Immature natural killer cell (primary cell): ENCODE measurements around the gene TIMM44. TPM values are rescaled to one million over a fixed set of nuclear protein-coding genes. Genes with fewer than 3 reads are reported as not detected.

ENCODE experiments used
- DNase-seq, 3 donors: peaks; one replicate each; pipeline ENCODE4 v3.0.0; 2022; ENCODE audit warnings: mixed read lengths in 1 of 3
- H3K27ac Mint-ChIP-seq, 6 donors: one replicate each; pipeline ENCODE4 v1.8.0; 2020; ENCODE audit warnings: mixed read lengths in 6 of 6, mild to moderate bottlenecking in 5 of 6, inconsistent platforms in 4 of 6, moderate library complexity in 3 of 6
- H3K27me3 Mint-ChIP-seq, 3 donors: one replicate each; pipeline ENCODE4 v1.8.0; 2020 to 2021; ENCODE audit warnings: low read depth in 3 of 3, mild to moderate bottlenecking in 3 of 3, mixed read lengths in 3 of 3, moderate library complexity in 3 of 3, inconsistent platforms in 1 of 3
- H3K36me3 Mint-ChIP-seq, 3 donors: one replicate each; pipeline ENCODE4 v1.8.0; 2020; ENCODE audit warnings: mixed read lengths in 3 of 3, inconsistent platforms in 2 of 3, mild to moderate bottlenecking in 2 of 3
- H3K4me1 Mint-ChIP-seq, 2 donors: one replicate each; pipeline ENCODE4 v1.8.0; 2020; ENCODE audit warnings: inconsistent platforms in 2 of 2, mild to moderate bottlenecking in 2 of 2, mixed read lengths in 2 of 2, moderate library complexity in 1 of 2
- H3K4me3 Mint-ChIP-seq, 5 donors: one replicate each; pipeline ENCODE4 v1.8.0; 2020; ENCODE audit warnings: mild to moderate bottlenecking in 5 of 5, mixed read lengths in 5 of 5, inconsistent platforms in 3 of 5, moderate library complexity in 3 of 5
- H3K9me3 Mint-ChIP-seq, 6 donors: one replicate each; pipeline ENCODE4 v1.8.0; 2020; ENCODE audit warnings: mild to moderate bottlenecking in 6 of 6, mixed read lengths in 6 of 6, inconsistent platforms in 4 of 6, moderate library complexity in 3 of 6
- polyA plus RNA-seq, 3 donors: library from polyadenylated mRNA; unstranded; fragments of 300-500 nt; fragmentation: Illumina TruSeq; gene quantifications; one replicate each; pipeline ENCODE4 v1.2.3, GENCODE V29; 2021

TIMM44 gene
- polyA plus RNA-seq, 3 donors from 2014 or later: 12.7 to 22.1 (median 14.7) TPM

DNA sequence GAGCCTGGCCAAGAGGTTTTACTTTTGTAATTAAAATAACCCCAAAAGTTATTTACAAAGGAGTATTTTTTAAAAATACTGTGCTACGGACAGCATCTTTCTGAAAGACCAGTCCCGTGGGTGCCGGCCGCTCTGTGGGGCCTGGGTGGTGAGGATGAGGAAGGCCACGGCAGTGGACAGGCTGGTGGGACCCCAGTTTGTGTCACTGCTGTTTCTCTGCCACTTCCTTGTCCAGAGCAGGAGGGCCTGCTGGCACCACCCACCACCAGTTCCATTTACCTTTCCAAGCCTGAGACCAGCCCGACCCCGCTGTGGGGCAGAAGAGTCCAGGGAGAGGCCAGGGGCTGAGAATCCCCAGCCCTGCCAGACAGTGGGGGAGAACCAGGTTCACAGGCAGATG lies 38.2 kb upstream of the TIMM44 start:
- no peak for DNase-seq
- Mint-ChIP-seq H3K27ac (peak overlapping the region in 1 of 6 donors; percentile 10), H3K4me1 (peaks cover 0 to 7% of the 10 kb centered on the region in 2 donors), H3K27me3 (peaks cover 0 to 2% (median 0%) of the 10 kb centered on the region in 3 donors), H3K36me3 (peaks cover 0 to 24% (median 7%) of the 10 kb centered on the region in 3 donors), H3K9me3 (no peaks in the 10 kb centered on the region), H3K4me3 (no peak overlapping the region)

DNA sequence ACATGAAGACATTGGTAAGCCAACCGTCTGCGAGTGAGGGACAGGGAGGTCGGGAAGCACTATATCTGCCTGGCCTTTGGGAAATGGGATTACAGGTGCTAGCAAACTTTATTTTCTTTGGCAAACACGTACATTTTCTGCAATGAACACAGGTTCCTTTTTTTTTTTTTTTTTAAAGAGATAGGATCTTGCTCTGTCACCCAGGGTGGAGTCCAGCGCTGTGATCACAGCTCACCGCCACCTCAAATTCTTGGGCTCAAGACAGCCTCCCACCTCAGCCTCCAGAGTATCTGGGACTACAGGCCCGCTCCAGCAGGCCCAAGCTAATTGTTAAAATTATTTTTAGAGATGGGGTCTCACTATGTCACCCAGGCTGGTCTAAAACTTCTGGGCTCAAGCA lies 37.7 kb upstream of the TIMM44 start:
- no peak overlapping the region for H3K4me3 Mint-ChIP-seq
- no peak for DNase-seq
- peaks cover 0 to 19% (median 3%) of the 10 kb centered on the region in 3 donors for H3K36me3 Mint-ChIP-seq
- peaks cover 0 to 2% (median 0%) of the 10 kb centered on the region in 3 donors for H3K27me3 Mint-ChIP-seq
- H3K4me1 Mint-ChIP-seq: peaks cover 0 to 5% of the 10 kb centered on the region in 2 donors
- H3K9me3 Mint-ChIP-seq: no peaks in the 10 kb centered on the region
- no peak overlapping the region for H3K27ac Mint-ChIP-seq

DNA sequence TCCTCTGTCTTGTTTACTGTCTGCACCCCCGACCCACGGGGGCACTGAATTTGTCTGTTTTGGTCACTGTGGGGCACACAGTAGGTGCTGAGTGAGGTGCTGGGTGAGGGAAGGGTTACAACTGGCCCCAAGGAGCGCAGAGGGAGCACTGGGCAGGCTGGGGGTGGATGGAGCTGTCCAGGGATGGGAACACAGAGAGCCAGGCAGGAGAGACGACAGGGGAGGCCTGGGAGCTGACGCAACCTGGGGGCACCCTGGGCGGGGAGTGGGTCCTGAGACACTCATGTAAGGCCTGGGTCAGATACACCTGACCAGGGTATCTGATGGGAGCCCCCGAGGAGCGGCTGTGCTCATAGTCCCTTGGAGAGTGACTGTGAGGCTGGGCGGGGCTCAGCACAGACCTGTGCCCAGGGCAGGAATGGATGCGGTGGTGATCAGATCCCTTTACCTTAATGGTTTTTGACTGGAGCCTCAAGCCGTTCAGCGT lies 37.2 kb upstream of the TIMM44 start:
- H3K9me3 Mint-ChIP-seq: no peaks in the 10 kb centered on the region
- H3K27ac Mint-ChIP-seq: peak overlapping the region in 1 of 6 donors; percentile 12
- peaks cover 0 to 17% (median 0%) of the 10 kb centered on the region in 3 donors for H3K36me3 Mint-ChIP-seq
- H3K27me3 Mint-ChIP-seq: peaks cover 0 to 2% (median 0%) of the 10 kb centered on the region in 3 donors
- no peak for DNase-seq
- H3K4me1 Mint-ChIP-seq: peaks cover 0 to 5% of the 10 kb centered on the region in 2 donors
- no peak overlapping the region for H3K4me3 Mint-ChIP-seq

DNA sequence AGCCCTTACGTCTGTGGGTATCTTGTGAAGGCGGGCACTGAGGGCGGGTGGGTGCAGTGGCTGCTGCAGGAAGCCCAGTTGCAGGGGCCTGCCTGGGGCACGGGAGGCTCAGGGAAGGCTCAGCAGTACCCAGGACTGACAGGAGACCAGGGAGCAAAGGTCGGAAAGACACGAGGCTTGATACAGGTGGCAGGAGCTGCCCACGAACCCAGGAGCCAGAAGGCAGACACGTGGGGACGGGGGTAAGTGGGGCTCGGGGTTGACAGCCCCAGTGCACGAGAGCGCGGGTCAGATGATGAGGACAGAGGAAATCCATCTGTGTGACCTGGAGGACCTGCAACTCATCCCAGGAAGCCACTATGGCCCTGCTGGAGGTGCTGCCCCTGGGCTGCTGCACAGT lies 36.7 kb upstream of the TIMM44 start:
- Mint-ChIP-seq H3K9me3 (no peaks in the 10 kb centered on the region), H3K4me1 (peaks cover 0 to 5% of the 10 kb centered on the region in 2 donors), H3K27me3 (peaks cover 0 to 2% (median 0%) of the 10 kb centered on the region in 3 donors), H3K4me3 (no peak overlapping the region), H3K36me3 (peaks cover 0 to 17% (median 0%) of the 10 kb centered on the region in 3 donors), H3K27ac (no peak overlapping the region)
- DNase-seq: no peak

DNA sequence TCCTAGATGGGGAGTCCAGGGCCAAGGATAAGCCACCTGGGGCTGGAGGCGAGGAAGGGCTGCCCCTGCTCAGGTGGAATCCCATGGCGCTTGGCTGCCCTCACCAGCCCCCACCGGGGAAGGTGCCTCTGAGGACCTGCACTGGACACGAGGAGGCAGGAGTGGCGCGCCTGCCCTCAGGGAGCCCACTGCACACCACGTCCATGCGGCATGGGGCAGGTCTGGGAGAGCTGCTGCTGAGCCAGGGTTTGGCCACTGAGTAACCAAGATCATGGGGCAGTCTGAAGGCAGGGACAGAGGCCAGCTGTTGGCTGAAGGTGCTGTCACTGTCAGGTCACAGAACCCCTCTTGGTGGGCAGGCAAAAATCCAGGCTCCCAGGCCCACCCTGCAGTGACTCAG lies 36.1 kb upstream of the TIMM44 start:
- no peak overlapping the region for H3K4me3 Mint-ChIP-seq
- peaks cover 0 to 17% (median 0%) of the 10 kb centered on the region in 3 donors for H3K36me3 Mint-ChIP-seq
- peaks cover 0 to 2% (median 0%) of the 10 kb centered on the region in 3 donors for H3K27me3 Mint-ChIP-seq
- DNase-seq: no peak
- no peaks in the 10 kb centered on the region for H3K9me3 Mint-ChIP-seq
- H3K4me1 Mint-ChIP-seq: peaks cover 0 to 5% of the 10 kb centered on the region in 2 donors
- H3K27ac Mint-ChIP-seq: no peak overlapping the region

DNA sequence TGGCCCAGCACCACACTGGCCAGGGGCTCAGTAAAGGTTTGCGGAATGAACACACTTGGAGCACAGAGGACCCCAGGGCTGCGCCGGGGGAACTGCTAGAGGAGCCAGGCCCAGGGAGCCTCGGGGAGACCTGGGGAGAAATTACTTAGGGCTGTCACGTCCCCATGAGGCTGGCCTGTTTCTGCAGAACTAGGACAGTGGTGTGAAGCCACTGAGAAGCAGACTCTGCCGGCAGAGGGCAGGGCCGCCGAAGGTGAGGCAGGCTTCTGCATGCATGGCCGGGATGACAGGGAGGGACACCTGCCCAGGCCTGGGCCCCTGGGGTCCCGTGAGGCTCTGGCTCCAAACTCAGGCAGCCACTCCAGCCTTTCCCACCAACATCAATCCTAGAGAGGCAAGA lies 35.5 kb upstream of the TIMM44 start:
- H3K36me3 Mint-ChIP-seq: peaks cover 0 to 17% (median 0%) of the 10 kb centered on the region in 3 donors
- H3K4me1 Mint-ChIP-seq: peaks cover 0 to 4% of the 10 kb centered on the region in 2 donors
- H3K9me3 Mint-ChIP-seq: no peaks in the 10 kb centered on the region
- H3K27me3 Mint-ChIP-seq: peaks cover 0 to 2% (median 0%) of the 10 kb centered on the region in 3 donors
- DNase-seq: no peak
- no peak overlapping the region for H3K27ac Mint-ChIP-seq
- no peak overlapping the region for H3K4me3 Mint-ChIP-seq

DNA sequence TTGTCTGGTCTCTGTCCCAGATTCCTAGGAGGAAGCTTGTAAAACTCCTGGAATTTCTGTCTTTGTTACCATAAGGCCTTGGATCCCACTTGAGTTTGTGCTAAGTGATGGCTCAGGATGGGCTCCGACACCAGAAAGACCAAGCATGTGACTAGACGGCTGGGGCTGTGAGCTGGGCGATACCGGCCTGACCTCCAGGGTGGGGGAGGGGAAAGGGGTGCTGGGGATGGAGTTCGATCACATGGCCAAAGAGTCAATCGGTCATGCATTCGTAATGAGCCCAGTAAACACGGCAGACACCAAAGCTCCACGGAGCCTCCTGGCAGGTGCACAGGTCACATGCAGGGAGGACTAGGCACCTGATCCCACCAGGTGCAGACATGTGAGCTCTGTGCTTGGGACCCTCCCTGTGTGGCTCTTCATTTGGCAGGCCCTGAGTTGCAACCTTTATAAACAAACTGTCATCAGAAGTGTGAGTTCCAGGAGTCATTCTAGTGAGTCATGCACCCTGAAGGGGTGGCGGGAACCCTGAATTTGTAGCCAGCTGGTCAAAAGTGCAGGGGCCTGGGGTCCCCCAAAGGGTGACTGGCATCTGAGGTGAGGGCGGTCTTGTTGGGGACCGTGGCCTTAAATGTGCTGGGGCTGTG lies 34.8 kb upstream of the TIMM44 start:
- Mint-ChIP-seq H3K9me3 (no peaks in the 10 kb centered on the region), H3K36me3 (peaks cover 0 to 24% (median 0%) of the 10 kb centered on the region in 3 donors), H3K27ac (no peak overlapping the region), H3K27me3 (peaks cover 0 to 2% (median 0%) of the 10 kb centered on the region in 3 donors), H3K4me1 (peaks cover 0 to 2% of the 10 kb centered on the region in 2 donors), H3K4me3 (no peak overlapping the region)
- no peak for DNase-seq

DNA sequence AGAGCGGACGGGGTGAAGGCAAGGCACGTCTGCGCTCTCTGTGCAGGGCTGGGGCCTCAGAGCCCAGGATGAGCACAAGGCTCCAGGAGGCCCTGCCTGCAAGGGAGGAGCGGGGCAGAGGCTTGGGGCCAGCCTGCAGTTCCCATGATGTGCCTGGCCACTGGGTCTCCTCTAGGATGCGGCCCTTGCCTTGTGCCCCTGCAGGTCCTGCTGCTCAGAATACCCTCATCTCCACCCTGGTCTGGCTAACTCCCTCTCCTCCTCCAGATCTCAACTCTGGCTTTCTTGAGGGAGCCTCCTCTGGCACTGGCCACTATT lies 34.2 kb upstream of the TIMM44 start:
- DNase-seq: no peak

DNA sequence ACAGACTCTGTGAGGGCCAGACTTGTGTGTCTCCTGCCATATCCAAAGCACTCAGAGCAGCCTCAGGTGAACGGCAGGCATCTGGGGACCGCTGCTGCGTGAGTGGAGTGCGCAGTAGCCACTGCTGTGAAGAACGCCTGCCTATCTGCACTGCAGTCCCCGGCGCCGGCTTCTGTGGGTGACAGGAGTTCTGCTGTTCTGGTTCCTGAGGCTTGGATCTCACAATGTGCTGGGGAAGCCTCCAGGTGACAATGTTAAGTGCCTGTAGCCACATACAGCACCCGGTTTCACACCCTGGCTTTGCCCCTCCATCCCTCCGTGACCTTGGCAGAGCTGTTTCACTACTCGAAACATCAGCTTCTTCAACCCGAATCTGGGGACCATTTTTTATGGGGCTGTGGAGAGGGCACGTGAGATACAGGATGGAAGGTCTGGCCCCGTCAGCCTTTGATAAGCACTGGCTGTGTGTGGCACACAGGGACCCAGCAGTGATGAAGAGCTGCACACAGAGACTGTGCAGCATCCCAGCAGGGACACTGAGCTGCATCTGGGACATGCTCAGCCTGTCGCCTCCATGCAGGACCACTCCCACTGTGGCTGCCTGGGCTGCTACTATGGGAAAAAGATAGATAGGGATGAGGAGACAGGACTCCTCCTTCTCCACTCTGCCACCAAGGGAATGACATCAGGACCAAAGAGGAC lies 33.7 kb upstream of the TIMM44 start:
- Mint-ChIP-seq H3K9me3 (no peaks in the 10 kb centered on the region), H3K4me1 (no peaks in the 10 kb centered on the region), H3K27ac (no peak overlapping the region), H3K4me3 (no peak overlapping the region), H3K27me3 (peaks cover 0 to under 1% (median 0%) of the 10 kb centered on the region in 3 donors), H3K36me3 (peaks cover 0 to 16% (median 0%) of the 10 kb centered on the region in 3 donors)
- no peak for DNase-seq

More for the DNA sequence above, 34.2 kb upstream of the TIMM44 start:
- Mint-ChIP-seq H3K36me3 (peaks cover 0 to 19% (median 0%) of the 10 kb centered on the region in 3 donors), H3K4me3 (no peak overlapping the region), H3K27me3 (peaks cover 0 to 2% (median 0%) of the 10 kb centered on the region in 3 donors), H3K4me1 (no peaks in the 10 kb centered on the region), H3K27ac (no peak overlapping the region), H3K9me3 (no peaks in the 10 kb centered on the region)

DNA sequence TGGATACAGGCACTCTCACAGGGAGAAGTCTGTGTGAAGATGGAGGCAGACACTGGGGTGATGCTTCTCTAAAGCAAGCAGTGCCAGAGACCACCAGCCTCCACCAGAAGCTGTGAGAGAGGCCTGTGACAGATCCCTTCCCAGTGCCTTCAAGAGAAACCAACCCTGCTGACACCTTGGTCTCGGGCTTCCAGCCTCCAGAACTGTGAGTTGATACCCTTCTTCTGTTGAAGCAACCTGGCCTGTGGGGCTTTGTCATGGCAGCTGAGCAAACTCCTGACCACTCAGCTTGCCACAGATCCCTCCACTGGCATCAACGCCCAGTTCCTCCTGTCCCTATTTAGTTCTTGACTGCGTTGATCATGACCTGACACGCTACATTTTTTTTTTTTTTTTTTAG lies 33.0 kb upstream of the TIMM44 start:
- H3K27ac Mint-ChIP-seq: no peak overlapping the region
- H3K4me3 Mint-ChIP-seq: no peak overlapping the region
- H3K27me3 Mint-ChIP-seq: no peaks in the 10 kb centered on the region
- DNase-seq: no peak
- H3K4me1 Mint-ChIP-seq: no peaks in the 10 kb centered on the region
- no peaks in the 10 kb centered on the region for H3K9me3 Mint-ChIP-seq
- H3K36me3 Mint-ChIP-seq: peaks cover 0 to 16% (median 0%) of the 10 kb centered on the region in 3 donors

DNA sequence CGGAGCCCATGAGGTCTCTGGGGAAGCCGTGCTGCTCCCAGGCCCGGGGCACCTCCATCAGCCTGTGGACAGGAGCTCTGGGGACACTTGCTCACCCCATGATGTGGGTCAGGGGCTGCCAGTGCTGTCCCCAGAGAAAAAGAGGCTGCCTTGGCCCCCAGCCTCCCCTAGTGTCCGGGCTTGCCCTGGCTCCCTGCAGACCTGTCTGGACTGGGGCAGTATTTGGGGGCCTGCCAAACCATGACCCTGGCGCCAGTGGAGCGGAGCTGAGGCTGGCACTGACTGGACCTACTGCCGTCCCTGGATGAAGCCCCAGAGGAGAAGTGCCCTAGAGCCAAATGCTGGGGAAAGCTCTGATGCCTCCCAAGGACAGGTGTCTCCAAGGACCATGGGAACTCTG lies 31.6 kb upstream of the TIMM44 start:
- no peak for DNase-seq
- H3K4me3 Mint-ChIP-seq: no peak overlapping the region
- no peaks in the 10 kb centered on the region for H3K27me3 Mint-ChIP-seq
- no peaks in the 10 kb centered on the region for H3K9me3 Mint-ChIP-seq
- peaks cover 0 to 8% (median 0%) of the 10 kb centered on the region in 3 donors for H3K36me3 Mint-ChIP-seq
- no peak overlapping the region for H3K27ac Mint-ChIP-seq
- H3K4me1 Mint-ChIP-seq: no peaks in the 10 kb centered on the region

DNA sequence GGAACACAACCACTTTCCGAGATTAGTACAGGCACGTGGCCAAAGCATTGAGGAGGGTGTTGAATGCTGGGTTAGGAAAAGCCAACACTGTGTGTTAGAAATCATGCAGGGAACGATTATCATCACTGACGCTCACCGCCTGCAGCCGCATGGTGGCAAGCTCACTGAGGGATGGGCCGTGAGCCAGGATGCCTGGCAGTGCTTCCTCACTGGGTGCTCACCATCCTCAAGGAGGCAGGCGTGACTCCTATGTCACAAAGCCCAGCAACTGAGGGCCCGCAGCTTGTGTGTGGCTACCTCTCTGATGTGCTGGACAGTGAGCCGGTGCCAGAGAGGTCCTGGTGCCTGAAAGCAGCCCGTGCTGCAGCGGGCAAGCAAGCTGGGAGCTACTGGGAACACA lies 30.4 kb upstream of the TIMM44 start:
- Mint-ChIP-seq H3K27me3 (no peaks in the 10 kb centered on the region), H3K4me1 (peaks cover under 1 to 2% of the 10 kb centered on the region in 2 donors), H3K4me3 (no peak overlapping the region), H3K9me3 (no peaks in the 10 kb centered on the region), H3K36me3 (peaks cover 0 to 8% (median 0%) of the 10 kb centered on the region in 3 donors), H3K27ac (no peak overlapping the region)
- no peak for DNase-seq

DNA sequence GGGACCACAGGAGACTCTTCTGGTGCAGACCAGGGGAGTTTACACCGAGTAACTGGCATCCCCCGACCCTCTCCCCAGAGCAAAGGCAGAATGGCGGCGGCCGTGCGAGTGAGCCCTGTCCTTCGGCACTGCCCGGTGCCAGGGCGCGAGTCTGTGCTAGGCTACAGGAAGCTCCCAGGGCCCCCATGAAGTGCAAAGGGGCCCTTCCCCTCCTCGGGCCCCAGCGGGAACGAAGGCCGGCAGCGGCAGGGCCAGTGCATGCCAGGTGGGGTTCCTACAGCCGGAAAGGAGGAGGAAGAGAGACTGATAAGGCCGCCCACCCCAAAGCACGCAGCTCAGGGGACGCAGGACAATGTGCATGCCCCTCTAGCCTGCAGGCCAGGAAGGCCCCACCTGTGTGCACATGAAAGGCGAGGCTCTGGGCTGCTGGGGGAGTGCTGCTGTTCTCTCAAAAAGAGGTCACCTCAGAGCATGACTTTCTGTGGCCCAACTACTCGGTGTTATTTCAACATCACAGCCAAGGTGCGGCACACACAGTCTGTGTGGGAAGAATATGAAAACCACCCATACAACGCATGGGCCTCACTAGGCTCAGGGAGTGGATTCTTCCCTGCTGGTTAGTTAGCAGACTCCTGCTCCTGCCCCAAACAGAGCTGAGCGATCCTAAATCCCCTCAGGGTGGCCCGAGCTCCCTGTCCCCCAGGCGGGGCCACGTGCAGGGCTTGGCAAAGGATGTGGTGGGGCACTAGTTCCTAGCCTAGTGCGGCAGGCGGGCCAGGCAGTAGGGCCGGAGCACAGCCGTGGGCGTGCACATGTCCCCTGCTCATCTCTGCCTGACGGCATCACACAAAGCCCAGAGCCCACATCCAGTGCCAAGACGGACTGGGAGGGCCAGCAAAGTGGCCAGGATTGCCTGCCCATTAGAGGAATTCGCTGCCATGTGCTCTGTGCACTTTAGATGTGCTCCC lies 28.4 kb upstream of the TIMM44 start:
- Mint-ChIP-seq H3K9me3 (no peaks in the 10 kb centered on the region), H3K27ac (no peak overlapping the region), H3K4me1 (peaks cover 4 to 17% of the 10 kb centered on the region in 2 donors), H3K27me3 (no peaks in the 10 kb centered on the region), H3K36me3 (peaks cover 0 to 12% (median 0%) of the 10 kb centered on the region in 3 donors), H3K4me3 (no peak overlapping the region)
- no peak for DNase-seq
